Measurements from ENCODE around the gene FGG. TPM values are rescaled to one million over a fixed set of nuclear protein-coding genes. Genes with fewer than 3 reads are reported as not detected.

FGG gene
- total and polyA plus RNA-seq, 2 experiments from 2014 or later, result not detected

GRCh38 chr4:154586296-154587033 lies 26.0 kb downstream of the FGG start:
- no peaks in the 10 kb centered on the region for H3K4me1 ChIP-seq (ENCODE audit: insufficient read depth)
- H3K4me2 ChIP-seq (ENCODE audit: unreplicated experiment), result no peak overlapping the region
- DNase-seq, result no peak
- no peak overlapping the region for H3K4me3 ChIP-seq
- H3K27me3 ChIP-seq (replicated peaks; ENCODE audit: insufficient read depth), result peaks cover 36% of the 10 kb centered on the region
- TF ChIP-seq EZH2phosphoT487 (IDR thresholded peaks at IDR 0.05; ENCODE audit: insufficient read depth, low read depth) (no peak), EZH2 (IDR thresholded peaks at IDR 0.05; ENCODE audit: insufficient read depth, poor library complexity, severe bottlenecking) (no peak)
- no peaks in the 10 kb centered on the region for H4K20me1 ChIP-seq (ENCODE audit: insufficient read depth)
- no peaks in the 10 kb centered on the region for H3K9me3 ChIP-seq (ENCODE audit: low read depth)
- H2AFZ ChIP-seq, result no peak overlapping the region
- H3K9me2 ChIP-seq (ENCODE audit: insufficient read depth), result no peaks in the 10 kb centered on the region
- in situ Hi-C loops (cut with MboI), result no loop called here
- no peak overlapping the region for H3K27ac ChIP-seq
- H3F3A ChIP-seq (ENCODE audit: insufficient read depth), result no peaks in the 10 kb centered on the region
- no peaks in the 10 kb centered on the region for H3K79me2 ChIP-seq (ENCODE audit: insufficient read depth)
- no peak overlapping the region for H3K9ac ChIP-seq
- H3K36me3 ChIP-seq (ENCODE audit: low read depth), result no peaks in the 10 kb centered on the region
- WGBS, 2 experiments (ENCODE audit: low coverage in 1 of 2, low lambda C conversion rate in 2 of 2, missing lambda C conversion rate in 2 of 2), result 58 to 61% methylated on average over 13 of the region's 13 CpGs

- Histone ChIP-seq H3K4me3 (no peak overlapping the region), H4K20me1 (ENCODE audit: insufficient read depth) (no peaks in the 10 kb centered on the region), H3K9ac (no peak overlapping the region), H3K4me1 (ENCODE audit: insufficient read depth) (no peaks in the 10 kb centered on the region), H3K27ac (no peak overlapping the region), H3K9me2 (ENCODE audit: insufficient read depth) (no peaks in the 10 kb centered on the region), H3K4me2 (ENCODE audit: unreplicated experiment) (no peak overlapping the region), H3K9me3 (ENCODE audit: low read depth) (no peaks in the 10 kb centered on the region), H2AFZ (no peak overlapping the region), H3F3A (ENCODE audit: insufficient read depth) (no peaks in the 10 kb centered on the region), H3K27me3 (replicated peaks; ENCODE audit: insufficient read depth) (peaks cover 39% of the 10 kb centered on the region), H3K36me3 (ENCODE audit: low read depth) (no peaks in the 10 kb centered on the region), H3K79me2 (ENCODE audit: insufficient read depth) (no peaks in the 10 kb centered on the region)
- no peak for TF ChIP-seq EZH2phosphoT487 (IDR thresholded peaks at IDR 0.05; ENCODE audit: insufficient read depth, low read depth)
- no peak for TF ChIP-seq EZH2 (IDR thresholded peaks at IDR 0.05; ENCODE audit: insufficient read depth, poor library complexity, severe bottlenecking)
- in situ Hi-C loops (cut with MboI), result no loop called here
- DNase-seq, result no peak
- WGBS, 2 experiments (ENCODE audit: low coverage in 1 of 2, low lambda C conversion rate in 2 of 2, missing lambda C conversion rate in 2 of 2), result 36 to 46% methylated on average over 10 of the region's 10 CpGs
These were observed 27.0 kb downstream of the FGG start for GRCh38 chr4:154585369-154586018.

DNA sequence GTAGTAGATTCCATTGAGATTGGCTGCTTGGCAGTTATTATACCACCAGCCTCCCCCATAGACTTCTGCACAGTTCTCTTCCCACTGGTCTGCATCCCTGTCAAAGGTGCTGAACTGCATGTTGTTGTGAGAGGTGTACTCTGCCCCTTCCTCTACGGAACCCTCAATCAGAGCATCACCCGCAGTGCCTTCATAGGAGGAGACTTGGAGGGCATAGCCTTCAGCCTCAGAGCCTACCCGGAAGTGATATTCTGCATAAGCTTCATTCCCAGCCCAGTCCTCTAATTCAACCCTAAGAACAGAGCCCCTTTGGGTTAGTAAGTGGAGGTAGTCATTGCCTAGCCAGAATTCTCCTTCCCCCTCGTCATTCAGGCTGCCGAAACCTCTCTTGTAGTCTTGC lies 28.2 kb downstream of the FGG start:
- H3K4me2 ChIP-seq (ENCODE audit: unreplicated experiment), result no peak overlapping the region
- no peak overlapping the region for H3K9ac ChIP-seq
- H3K79me2 ChIP-seq (ENCODE audit: insufficient read depth), result no peaks in the 10 kb centered on the region
- no peak overlapping the region for H3K4me3 ChIP-seq
- no peaks in the 10 kb centered on the region for H3K36me3 ChIP-seq (ENCODE audit: low read depth)
- H3K9me3 ChIP-seq (ENCODE audit: low read depth), result no peaks in the 10 kb centered on the region
- H3K27ac ChIP-seq, result no peak overlapping the region
- no peaks in the 10 kb centered on the region for H3F3A ChIP-seq (ENCODE audit: insufficient read depth)
- no peak for DNase-seq
- H3K4me1 ChIP-seq (ENCODE audit: insufficient read depth), result no peaks in the 10 kb centered on the region
- in situ Hi-C loops (cut with MboI), result no loop called here
- TF ChIP-seq EZH2phosphoT487 (IDR thresholded peaks at IDR 0.05; ENCODE audit: insufficient read depth, low read depth) (no peak), EZH2 (IDR thresholded peaks at IDR 0.05; ENCODE audit: insufficient read depth, poor library complexity, severe bottlenecking) (no peak)
- no peaks in the 10 kb centered on the region for H4K20me1 ChIP-seq (ENCODE audit: insufficient read depth)
- no peak overlapping the region for H2AFZ ChIP-seq
- peaks cover 28% of the 10 kb centered on the region for H3K27me3 ChIP-seq (replicated peaks; ENCODE audit: insufficient read depth)
- 37 to 40% methylated on average over 5 of the region's 5 CpGs for WGBS, 2 experiments (ENCODE audit: low coverage in 1 of 2, low lambda C conversion rate in 2 of 2, missing lambda C conversion rate in 2 of 2)
- no peaks in the 10 kb centered on the region for H3K9me2 ChIP-seq (ENCODE audit: insufficient read depth)

DNA sequence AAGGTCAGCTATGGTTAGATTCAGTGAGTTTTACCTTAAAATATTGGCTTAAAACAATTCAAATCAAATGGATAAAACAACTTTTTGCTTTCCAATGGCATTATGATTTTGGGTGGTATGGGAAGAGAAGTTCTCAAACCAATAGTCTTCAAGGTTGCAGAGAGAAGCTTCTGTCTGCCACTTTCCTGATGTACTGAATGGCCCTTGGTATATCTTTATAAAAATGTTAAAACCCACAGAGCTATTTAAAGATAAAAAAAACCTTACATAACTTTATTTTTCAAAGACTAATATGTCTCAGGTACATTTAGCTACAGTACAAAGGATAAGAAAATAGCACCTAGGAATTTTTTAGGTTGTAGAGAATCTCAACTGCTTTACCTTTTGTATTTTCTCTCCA lies 28.8 kb downstream of the FGG start:
- Histone ChIP-seq H3K4me3 (no peak overlapping the region), H4K20me1 (ENCODE audit: insufficient read depth) (no peaks in the 10 kb centered on the region), H3F3A (ENCODE audit: insufficient read depth) (no peaks in the 10 kb centered on the region), H3K27me3 (replicated peaks; ENCODE audit: insufficient read depth) (peaks cover 22% of the 10 kb centered on the region), H2AFZ (no peak overlapping the region), H3K9me2 (ENCODE audit: insufficient read depth) (no peaks in the 10 kb centered on the region), H3K9ac (no peak overlapping the region), H3K36me3 (ENCODE audit: low read depth) (no peaks in the 10 kb centered on the region), H3K27ac (no peak overlapping the region), H3K79me2 (ENCODE audit: insufficient read depth) (no peaks in the 10 kb centered on the region), H3K9me3 (ENCODE audit: low read depth) (no peaks in the 10 kb centered on the region), H3K4me2 (ENCODE audit: unreplicated experiment) (no peak overlapping the region), H3K4me1 (ENCODE audit: insufficient read depth) (no peaks in the 10 kb centered on the region)
- in situ Hi-C loops (cut with MboI), result no loop called here
- DNase-seq, result no peak
- TF ChIP-seq EZH2 (IDR thresholded peaks at IDR 0.05; ENCODE audit: insufficient read depth, poor library complexity, severe bottlenecking) (no peak), EZH2phosphoT487 (IDR thresholded peaks at IDR 0.05; ENCODE audit: insufficient read depth, low read depth) (no peak)

Measured in GM23248 (cell line).